Activated CD4-positive, CD25-positive, alpha-beta regulatory T cell treated with anti-CD3 and anti-CD28 coated beads, Interleukin-2, amount 50 U/mL, for 24 hours (primary cell): ENCODE data around the gene CARD11.
A peak's percentile ranks its signal among the peaks of the same experiment; 100 is the strongest.

Experiments used
- ATAC-seq, 2 donors: fragments of 150-1000 bp; cut with Tn5 transposase; one replicate each; pipeline ENCODE4 v1.10.0; 2021; ENCODE audit warnings: mild to moderate bottlenecking in 1 of 2, moderate library complexity in 1 of 2

Gene CARD11

DNA sequence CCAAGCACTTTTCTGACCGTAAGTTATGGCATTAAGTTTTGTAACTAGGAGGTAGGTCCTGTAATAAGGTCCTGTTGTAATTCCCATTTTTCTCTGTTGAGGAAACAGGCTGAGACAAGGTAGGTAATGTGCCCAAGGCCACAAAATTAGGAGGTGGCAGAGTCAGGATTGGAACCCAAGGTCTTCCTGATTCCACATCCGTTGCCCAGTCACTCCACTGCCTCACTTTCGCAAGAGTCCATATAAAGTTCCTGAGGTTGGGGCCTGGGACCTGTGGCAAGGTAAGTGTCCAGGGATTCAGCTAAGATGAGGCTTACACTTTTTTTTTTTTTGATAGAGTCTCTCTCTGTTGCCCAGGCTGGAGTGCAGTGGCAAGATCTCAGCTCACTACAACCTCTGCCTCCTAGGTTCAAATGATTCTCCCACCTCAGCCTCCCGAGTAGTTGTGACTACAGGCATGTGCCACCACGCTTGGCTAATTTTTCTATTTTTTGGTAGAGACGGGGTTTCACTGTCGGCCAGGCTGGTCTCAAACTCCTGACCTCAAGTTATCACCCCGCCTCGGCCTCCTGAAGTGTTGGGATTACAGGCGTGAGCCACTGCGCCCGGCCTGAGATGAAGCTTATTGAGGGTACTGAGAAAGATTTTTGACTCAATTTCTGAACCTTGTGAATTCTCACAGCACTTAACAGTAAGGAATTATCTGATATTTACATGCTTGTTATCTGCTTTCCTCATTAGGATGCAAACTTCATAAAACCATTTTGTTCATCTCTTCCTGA lies 179.3 kb downstream of the CARD11 start:
- ATAC-seq: no peak

- peak; percentile 98 to 99 for ATAC-seq
These were observed 180.1 kb downstream of the CARD11 start for GRCh38 chr7:2863461-2864066.

- ATAC-seq: no peak
These were observed 180.8 kb downstream of the CARD11 start for GRCh38 chr7:2862831-2863361.

- ATAC-seq: no peak
These were observed 182.2 kb downstream of the CARD11 start for GRCh38 chr7:2861509-2861908.

DNA sequence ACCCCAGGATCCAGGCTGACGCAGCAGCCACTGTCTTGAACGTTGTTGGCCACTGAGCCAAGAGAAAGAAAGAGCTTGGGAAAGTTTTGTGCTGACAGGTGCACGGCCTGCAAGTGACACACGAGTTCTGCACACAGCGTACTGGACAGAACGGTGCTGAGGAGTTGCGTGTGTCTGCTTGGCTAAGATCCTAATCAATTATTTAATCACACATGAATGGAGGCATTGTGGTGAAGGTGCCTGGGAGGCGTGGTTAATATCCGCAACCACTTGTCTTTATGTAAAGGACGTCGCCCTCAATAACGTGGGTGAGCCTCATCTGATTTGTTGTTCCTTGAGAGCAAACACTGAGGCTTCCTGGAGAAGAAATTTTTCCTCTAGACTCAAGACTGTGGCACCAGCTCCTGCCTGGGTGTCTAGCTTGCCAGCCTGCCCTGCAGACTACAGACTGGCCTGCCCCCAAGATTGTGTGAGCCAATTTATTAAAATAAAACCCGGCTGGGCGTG lies 183.0 kb downstream of the CARD11 start:
- no peak for ATAC-seq

- ATAC-seq: no peak
These were observed 183.7 kb downstream of the CARD11 start for GRCh38 chr7:2859952-2860351.

DNA sequence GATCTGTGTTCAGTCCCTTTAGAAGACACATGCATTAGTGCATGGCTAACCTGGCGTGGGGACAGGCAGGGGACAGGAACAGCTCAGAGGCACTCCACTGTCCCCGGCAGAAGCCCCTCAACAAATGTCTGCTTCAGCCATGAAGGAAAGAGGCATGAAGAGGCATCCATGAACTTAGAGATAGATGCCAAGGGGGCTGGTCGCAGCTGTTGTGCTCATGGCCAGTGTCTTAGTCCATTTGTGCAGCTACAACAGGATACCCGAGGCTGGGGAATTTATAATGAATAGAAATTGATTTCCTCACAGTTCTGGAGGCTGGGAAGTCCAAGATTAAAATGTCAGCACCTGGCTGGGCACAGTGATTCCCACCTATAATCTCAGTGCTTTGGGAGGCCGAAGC lies 185.0 kb downstream of the CARD11 start:
- no peak for ATAC-seq

DNA sequence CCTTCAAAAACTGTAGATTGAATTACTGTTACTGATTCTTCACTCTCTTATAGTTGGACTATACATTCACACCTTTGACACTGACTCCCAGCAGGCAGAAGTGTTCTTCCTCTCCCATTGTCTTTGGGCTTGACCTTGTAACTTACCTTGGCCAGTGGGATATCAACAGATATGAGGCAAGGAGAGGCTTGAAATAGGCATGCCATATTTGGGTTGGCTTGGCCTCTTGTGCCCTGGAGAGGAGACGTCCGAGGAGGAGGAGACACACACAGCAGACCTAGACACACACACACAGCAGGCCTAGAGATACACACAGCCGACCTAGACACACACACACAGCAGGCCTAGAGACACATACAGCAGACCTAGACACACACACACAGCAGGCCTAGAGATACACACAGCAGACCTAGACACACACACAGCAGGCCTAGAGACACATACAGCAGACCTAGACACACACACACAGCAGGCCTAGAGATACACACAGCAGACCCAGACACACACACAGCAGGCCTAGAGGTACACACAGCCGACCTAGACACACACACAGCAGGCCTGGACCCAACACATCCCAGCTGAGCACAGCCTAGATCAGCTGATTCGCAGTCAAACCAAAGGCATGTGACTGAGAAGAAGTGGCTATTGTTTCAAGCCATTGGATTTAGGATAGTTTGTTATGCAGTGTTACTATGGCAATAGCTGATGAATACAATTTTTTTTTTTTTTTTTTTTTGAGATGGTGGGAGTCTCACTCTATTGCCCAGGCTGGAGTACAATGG lies 187.1 kb downstream of the CARD11 start:
- no peak for ATAC-seq
